ENCODE measurements around the gene SEBOX. TPM values are rescaled to one million over a fixed set of nuclear protein-coding genes. Genes with fewer than 3 reads are reported as not detected.

SEBOX gene
- total and polyA plus RNA-seq, 2 of the 8 experiments (the other 6 are each of a cell fraction or from before 2014, with no cell fraction given): not detected

- POLR2A ChIA-PET (ENCODE audit: partially characterized antibody): interaction anchor here (0.6 to 9.7 kb wide), 6 partner anchors 8 to 128 kb away, joined by 3 to 92 read pairs (median 4); partner anchors contain the start of genes IFT20, POLDIP2 and TNFAIP1
Observed at GRCh38 chr17:28343491-28343932, 21.5 kb downstream of the SEBOX start.

More at GRCh38 chr17:28343491-28343932, 21.5 kb downstream of the SEBOX start:
- Histone ChIP-seq H3K9ac (replicated peaks in 1 of 4; ENCODE audit: extremely low read depth in 1 of 4, low read depth in 3 of 4, low read length in 3 of 4) (no peak overlapping the region), H3K79me1 (ENCODE audit: low read depth, low read length) (peaks cover 5% of the 10 kb centered on the region; the same call in 1 of the 2 replicates), H4K8ac (ENCODE audit: extremely low read depth, insufficient read depth, low read length) (no peak overlapping the region), H3K9me3 (ENCODE audit: insufficient read depth in 2 of 2, low read depth in 1 of 2, low read length in 1 of 2) (no peaks in the 10 kb centered on the region), H3K27ac (ENCODE audit: low read depth, low read length) (no peak overlapping the region), H3K4me1 (replicated peaks in 1 of 4; ENCODE audit: control insufficient read depth in 3 of 4, insufficient read depth in 4 of 4, low read length in 3 of 4) (peaks cover 0 to 4% (median 0%) of the 10 kb centered on the region in 4 experiments; a peak in 3 of 7 replicates), H3K4ac (replicated peaks; ENCODE audit: insufficient read length, low read depth, low read length) (no peak overlapping the region), H3K79me2 (ENCODE audit: control insufficient read depth in 1 of 2, insufficient read depth in 2 of 2, low read length in 2 of 2) (no peaks in the 10 kb centered on the region; a peak in 1 of 4 replicates), H3K18ac (ENCODE audit: extremely low read depth, low read length) (no peak overlapping the region), H2AK5ac (ENCODE audit: low read depth, low read length) (no peak overlapping the region), H4K20me1 (replicated peaks in 1 of 2; ENCODE audit: control insufficient read depth in 1 of 2, insufficient read depth in 2 of 2, low read length in 2 of 2) (peaks cover 11 to 14% of the 10 kb centered on the region in 2 experiments), H3K36me3 (ENCODE audit: control insufficient read depth in 2 of 4, insufficient read depth in 4 of 4, low read length in 3 of 4) (peaks cover 13 to 40% (median 31%) of the 10 kb centered on the region in 4 experiments), H4K91ac (replicated peaks; ENCODE audit: insufficient read length, low read length) (no peak overlapping the region), H2BK20ac (ENCODE audit: low read length) (no peak overlapping the region), H4K5ac (ENCODE audit: insufficient read length, low read depth, low read length) (no peak overlapping the region), H2BK15ac (ENCODE audit: low read length) (no peak overlapping the region), H2BK12ac (ENCODE audit: low read depth, low read length) (no peak overlapping the region), H3K4me3 (ENCODE audit: extremely low read depth in 1 of 4, insufficient read depth in 2 of 4, low read depth in 3 of 4, low read length in 4 of 4) (no peak overlapping the region), H2BK120ac (replicated peaks; ENCODE audit: low read depth, low read length) (no peak overlapping the region), H3K14ac (ENCODE audit: insufficient read length) (no peak overlapping the region), H3K27me3 (replicated peaks in 1 of 4; ENCODE audit: control insufficient read depth in 3 of 4, extremely low read depth in 1 of 4, insufficient read depth in 3 of 4, low read length in 3 of 4) (no peaks in the 10 kb centered on the region), H3K23me2 (ENCODE audit: low read depth, low read length) (no peaks in the 10 kb centered on the region), H3K56ac (replicated peaks; ENCODE audit: insufficient read length, low read depth, low read length) (no peak overlapping the region), H3K4me2 (ENCODE audit: insufficient read depth in 1 of 2, low read depth in 2 of 2, low read length in 2 of 2) (no peak overlapping the region), H2BK5ac (ENCODE audit: low read depth, low read length) (no peak overlapping the region; the same call in 1 of the 2 replicates), H2AFZ (ENCODE audit: low read length) (no peak overlapping the region), H3K23ac (ENCODE audit: insufficient read length) (no peak overlapping the region)
- TF ChIP-seq ASH2L (IDR thresholded peaks at IDR 0.05; ENCODE audit: low read length): no peak
- no peak for TF ChIP-seq HDAC6 (IDR thresholded peaks at IDR 0.05; ENCODE audit: low read depth, low read length)
- TF ChIP-seq BCL11A (IDR thresholded peaks at IDR 0.05; ENCODE audit: low read depth in 2 of 2, low read length in 2 of 2): no peak
- TF ChIP-seq, protein P1, sequence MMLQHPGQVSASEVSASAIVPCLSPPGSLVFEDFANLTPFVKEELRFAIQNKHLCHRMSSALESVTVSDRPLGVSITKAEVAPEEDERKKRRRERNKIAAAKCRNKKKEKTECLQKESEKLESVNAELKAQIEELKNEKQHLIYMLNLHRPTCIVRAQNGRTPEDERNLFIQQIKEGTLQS (IDR thresholded peaks at IDR 0.05; ENCODE audit: insufficient read depth, low read depth, low read length): no peak
- no peak for TF ChIP-seq KDM4A (IDR thresholded peaks at IDR 0.05; ENCODE audit: low read depth, low read length, severe bottlenecking)
- CTCF ChIA-PET (ENCODE audit: partially characterized antibody): interaction anchor here (0.7 to 1.0 kb wide), 3 partner anchors 25 to 110 kb away, joined by 3 read pairs; no protein-coding TSS in a partner anchor
- DNase-seq (ENCODE audit: low read depth in 1 of 2, low spot score in 2 of 2): no peak
- 94% methylated on average over 7 of the region's 10 CpGs; no CpG with 5 or more reads in 1 of the 2 experiments for WGBS, 2 experiments (ENCODE audit: extremely low coverage in 1 of 2, insufficient coverage in 1 of 2, insufficient read length in 1 of 2, insufficient replicate concordance in 2 of 2, low coverage in 1 of 2, low lambda C conversion rate in 2 of 2, missing lambda C conversion rate in 1 of 2)
- FAIRE-seq: no peak
